MM.1S (cell line): ENCODE measurements around the gene DISC1.

Source experiments
- DNase-seq: peaks from one replicate; pipeline ENCODE4 v3.0.0-alpha.2; 2015
- H2AFZ ChIP-seq: fragments of 300-600 bp; sonication (generic); 2 replicates; pipeline ENCODE4 v1.6.0; 2016; ENCODE audit warnings: antibody characterized with exemption, low read length
- H3F3A ChIP-seq: fragments of 300-600 bp; sonication (generic); 2 replicates; pipeline ENCODE4 v1.6.1; 2016; ENCODE audit warnings: mild to moderate bottlenecking, antibody characterized with exemption, low read length, moderate library complexity, mixed read lengths; ENCODE audit not compliant: insufficient read depth
- H3K27ac ChIP-seq: fragments of 300-600 bp; sonication (generic); 2 replicates; pipeline ENCODE4 v1.5.1; 2016; ENCODE audit warnings: mild to moderate bottlenecking, low read length
- H3K27me3 ChIP-seq: fragments of 300-600 bp; sonication (generic); replicated peaks from 2 replicates; pipeline ENCODE4 v1.6.0; 2016; ENCODE audit warnings: low read length; ENCODE audit not compliant: insufficient read depth
- H3K36me3 ChIP-seq: fragments of 300-600 bp; sonication (generic); replicated peaks from 2 replicates; pipeline ENCODE4 v1.6.1; 2016; ENCODE audit warnings: mild to moderate bottlenecking, low read length, mixed read lengths; ENCODE audit not compliant: insufficient read depth
- H3K4me1 ChIP-seq: fragments of 300-600 bp; sonication (generic); 2 replicates; pipeline ENCODE4 v1.6.1; 2016; ENCODE audit warnings: low read length, mixed read lengths
- H3K4me2 ChIP-seq: fragments of 300-600 bp; sonication (generic); 2 replicates; pipeline ENCODE4 v1.6.0; 2016; ENCODE audit warnings: low read depth, low read length
- H3K4me3 ChIP-seq: fragments of 300-600 bp; sonication (generic); 2 replicates; pipeline ENCODE4 v1.5.1; 2016; ENCODE audit warnings: low read length, mixed read lengths
- H3K79me2 ChIP-seq: fragments of 300-600 bp; sonication (generic); 2 replicates; pipeline ENCODE4 v1.6.1; 2016; ENCODE audit warnings: mixed run types, low read length, mixed read lengths
- H3K9ac ChIP-seq: fragments of 300-600 bp; sonication (generic); 2 replicates; pipeline ENCODE4 v1.6.1; 2016; ENCODE audit warnings: low read length, mixed read lengths
- H3K9me2 ChIP-seq: fragments of 300-600 bp; sonication (generic); replicated peaks from 2 replicates; pipeline ENCODE4 v1.6.1; 2016; ENCODE audit warnings: mild to moderate bottlenecking, low read length, mixed read lengths; ENCODE audit not compliant: insufficient read depth
- H3K9me3 ChIP-seq: fragments of 300-600 bp; sonication (generic); replicated peaks from 2 replicates; pipeline ENCODE4 v1.6.1; 2016; ENCODE audit warnings: mild to moderate bottlenecking, low read length, mixed read lengths; ENCODE audit not compliant: insufficient read depth
- H4K20me1 ChIP-seq: fragments of 300-600 bp; sonication (generic); 2 replicates; pipeline ENCODE4 v1.6.1; 2016; ENCODE audit warnings: mild to moderate bottlenecking, low read length, moderate library complexity, mixed read lengths; ENCODE audit not compliant: insufficient read depth
- EZH2 ChIP-seq: fragments of 300-600 bp; sonication (generic); optimal IDR thresholded peaks from 2 replicates; pipeline ENCODE3; 2017; ENCODE audit warnings: low read depth, mild to moderate bottlenecking, antibody characterized with exemption, low read length, mixed read lengths
- EZH2phosphoT487 ChIP-seq: fragments of 300-600 bp; sonication (generic); IDR thresholded peaks from 2 replicates; pipeline ENCODE4 v1.6.1; 2018; ENCODE audit warnings: antibody characterized with exemption, low read length
- TF ChIP-seq, protein P1 (sequence below): fragments of 300-600 bp; sonication (generic); IDR thresholded peaks from 2 replicates; pipeline ENCODE4 v1.5.1; 2016; ENCODE audit warnings: antibody characterized with exemption, low read length, mixed read lengths

DISC1 gene

DNA sequence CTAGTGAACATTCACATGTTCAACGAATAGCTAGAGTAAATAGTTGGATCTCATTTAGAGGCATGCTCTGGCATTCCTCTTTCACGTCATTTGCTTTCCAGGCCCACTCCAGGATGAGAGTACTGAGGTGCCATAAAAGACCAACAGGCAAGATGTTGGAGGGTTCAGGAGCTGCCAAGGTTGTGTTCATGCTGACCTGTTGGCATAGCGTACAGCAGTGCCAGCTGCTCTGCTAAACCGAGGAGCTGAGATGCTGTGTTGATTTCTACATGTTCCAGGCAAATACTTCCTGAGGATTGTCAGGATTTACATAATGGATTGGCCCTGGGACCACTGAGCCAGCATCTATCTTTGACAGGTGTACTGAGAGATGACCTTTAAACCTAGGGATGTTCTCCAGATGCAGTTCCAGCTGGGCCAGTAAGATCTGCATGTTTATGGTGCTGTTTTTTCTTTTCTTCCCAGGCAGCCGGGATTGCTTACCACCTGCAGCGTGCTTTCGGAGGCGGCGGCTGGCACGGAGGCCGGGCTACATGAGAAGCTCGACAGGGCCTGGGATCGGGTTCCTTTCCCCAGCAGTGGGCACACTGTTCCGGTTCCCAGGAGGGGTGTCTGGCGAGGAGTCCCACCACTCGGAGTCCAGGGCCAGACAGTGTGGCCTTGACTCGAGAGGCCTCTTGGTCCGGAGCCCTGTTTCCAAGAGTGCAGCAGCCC lies 66.9 kb downstream of the DISC1 start:
- Histone ChIP-seq H3K27ac (no peak overlapping the region), H3K4me1 (no peaks in the 10 kb centered on the region), H3K36me3 (no peaks in the 10 kb centered on the region), H3K9me2 (no peaks in the 10 kb centered on the region), H3K4me3 (no peak overlapping the region), H3K79me2 (no peaks in the 10 kb centered on the region), H3K4me2 (no peak overlapping the region), H3K9me3 (no peaks in the 10 kb centered on the region), H3F3A (no peaks in the 10 kb centered on the region), H3K9ac (no peak overlapping the region), H2AFZ (no peak overlapping the region), H3K27me3 (no peaks in the 10 kb centered on the region), H4K20me1 (no peaks in the 10 kb centered on the region)
- DNase-seq = no peak
- TF ChIP-seq, protein P1, sequence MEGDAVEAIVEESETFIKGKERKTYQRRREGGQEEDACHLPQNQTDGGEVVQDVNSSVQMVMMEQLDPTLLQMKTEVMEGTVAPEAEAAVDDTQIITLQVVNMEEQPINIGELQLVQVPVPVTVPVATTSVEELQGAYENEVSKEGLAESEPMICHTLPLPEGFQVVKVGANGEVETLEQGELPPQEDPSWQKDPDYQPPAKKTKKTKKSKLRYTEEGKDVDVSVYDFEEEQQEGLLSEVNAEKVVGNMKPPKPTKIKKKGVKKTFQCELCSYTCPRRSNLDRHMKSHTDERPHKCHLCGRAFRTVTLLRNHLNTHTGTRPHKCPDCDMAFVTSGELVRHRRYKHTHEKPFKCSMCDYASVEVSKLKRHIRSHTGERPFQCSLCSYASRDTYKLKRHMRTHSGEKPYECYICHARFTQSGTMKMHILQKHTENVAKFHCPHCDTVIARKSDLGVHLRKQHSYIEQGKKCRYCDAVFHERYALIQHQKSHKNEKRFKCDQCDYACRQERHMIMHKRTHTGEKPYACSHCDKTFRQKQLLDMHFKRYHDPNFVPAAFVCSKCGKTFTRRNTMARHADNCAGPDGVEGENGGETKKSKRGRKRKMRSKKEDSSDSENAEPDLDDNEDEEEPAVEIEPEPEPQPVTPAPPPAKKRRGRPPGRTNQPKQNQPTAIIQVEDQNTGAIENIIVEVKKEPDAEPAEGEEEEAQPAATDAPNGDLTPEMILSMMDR = no peak
- TF ChIP-seq EZH2 = no peak
- no peak for TF ChIP-seq EZH2phosphoT487

DNA sequence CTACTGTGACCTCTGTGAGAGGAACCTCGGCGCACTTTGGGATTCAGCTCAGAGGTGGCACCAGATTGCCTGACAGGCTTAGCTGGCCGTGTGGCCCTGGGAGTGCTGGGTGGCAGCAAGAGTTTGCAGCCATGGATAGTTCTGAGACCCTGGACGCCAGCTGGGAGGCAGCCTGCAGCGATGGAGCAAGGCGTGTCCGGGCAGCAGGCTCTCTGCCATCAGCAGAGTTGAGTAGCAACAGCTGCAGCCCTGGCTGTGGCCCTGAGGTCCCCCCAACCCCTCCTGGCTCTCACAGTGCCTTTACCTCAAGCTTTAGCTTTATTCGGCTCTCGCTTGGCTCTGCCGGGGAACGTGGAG lies 67.5 kb downstream of the DISC1 start:
- Histone ChIP-seq H3K27ac (no peak overlapping the region), H3K4me3 (no peak overlapping the region), H3K9me3 (no peaks in the 10 kb centered on the region), H2AFZ (no peak overlapping the region), H3K36me3 (no peaks in the 10 kb centered on the region), H3K4me1 (no peaks in the 10 kb centered on the region), H3F3A (no peaks in the 10 kb centered on the region), H3K9ac (no peak overlapping the region), H3K27me3 (no peaks in the 10 kb centered on the region), H3K9me2 (no peaks in the 10 kb centered on the region), H4K20me1 (no peaks in the 10 kb centered on the region), H3K4me2 (no peak overlapping the region), H3K79me2 (no peaks in the 10 kb centered on the region)
- no peak for DNase-seq
- TF ChIP-seq EZH2phosphoT487 (no peak), EZH2 (no peak)
- TF ChIP-seq, protein P1 = no peak

DNA sequence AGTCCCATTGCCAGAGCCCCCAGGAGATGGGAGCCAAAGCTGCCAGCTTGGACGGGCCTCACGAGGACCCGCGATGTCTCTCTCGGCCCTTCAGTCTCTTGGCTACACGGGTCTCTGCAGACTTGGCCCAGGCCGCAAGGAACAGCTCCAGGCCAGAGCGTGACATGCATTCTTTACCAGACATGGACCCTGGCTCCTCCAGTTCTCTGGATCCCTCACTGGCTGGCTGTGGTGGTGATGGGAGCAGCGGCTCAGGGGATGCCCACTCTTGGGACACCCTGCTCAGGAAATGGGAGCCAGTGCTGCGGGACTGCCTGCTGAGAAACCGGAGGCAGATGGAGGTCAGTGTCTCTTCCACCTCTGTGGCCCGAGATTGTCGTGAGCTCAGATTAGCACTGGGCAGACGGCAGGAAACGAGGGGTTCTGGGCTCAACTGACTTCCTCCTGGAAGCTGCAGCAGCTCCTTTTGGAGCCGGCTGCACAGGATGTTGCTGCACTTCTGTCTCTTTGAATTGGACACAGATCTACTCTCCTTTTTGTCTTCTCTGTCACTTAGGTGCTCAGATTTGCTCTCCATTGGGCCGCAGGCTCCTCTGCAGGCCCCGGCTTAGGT lies 68.0 kb downstream of the DISC1 start:
- Histone ChIP-seq H3K4me2 (no peak overlapping the region), H3K9ac (no peak overlapping the region), H3F3A (no peaks in the 10 kb centered on the region), H2AFZ (no peak overlapping the region), H3K79me2 (no peaks in the 10 kb centered on the region), H3K4me1 (no peaks in the 10 kb centered on the region), H3K27me3 (no peaks in the 10 kb centered on the region), H3K27ac (no peak overlapping the region), H3K9me2 (no peaks in the 10 kb centered on the region), H3K36me3 (no peaks in the 10 kb centered on the region), H3K4me3 (no peak overlapping the region), H3K9me3 (no peaks in the 10 kb centered on the region), H4K20me1 (no peaks in the 10 kb centered on the region)
- TF ChIP-seq EZH2phosphoT487 = no peak
- TF ChIP-seq EZH2 = no peak
- DNase-seq = no peak
